ENCODE data around the gene CLCNKA.
"Not testable (repeated sequence)": the region's sequence is repeated elsewhere in the genome, so short reads cannot be mapped to it uniquely, and the experiment has no call there.

The CLCNKA gene

GRCh38 chr1:15997076-15997585, 24.7 kb upstream of the CLCNKA start:
- no peak for DNase-seq (ENCODE audit: extremely low spot score, insufficient read length, low read depth)
- FAIRE-seq = no peak

- DNase-seq (ENCODE audit: extremely low spot score, insufficient read length, low read depth) (no peak), FAIRE-seq (no peak)
Observed at GRCh38 chr1:15997637-15998280, 24.1 kb upstream of the CLCNKA start.

- DNase-seq (ENCODE audit: extremely low spot score, insufficient read length, low read depth) (no peak), FAIRE-seq (no peak)
Observed at GRCh38 chr1:15998929-15999328, 22.9 kb upstream of the CLCNKA start.

- DNase-seq (ENCODE audit: extremely low spot score, insufficient read length, low read depth); FAIRE-seq: not testable (repeated sequence)
Observed at GRCh38 chr1:16001274-16001673, 20.6 kb upstream of the CLCNKA start.

GRCh38 chr1:16005597-16005996, 16.2 kb upstream of the CLCNKA start:
- DNase-seq (ENCODE audit: extremely low spot score, insufficient read length, low read depth) (no peak), FAIRE-seq (no peak)

GRCh38 chr1:16006010-16006409, 15.8 kb upstream of the CLCNKA start:
- no peak for FAIRE-seq

GRCh38 chr1:16006552-16007485, 15.0 kb upstream of the CLCNKA start:
- DNase-seq (ENCODE audit: extremely low spot score, insufficient read length, low read depth) (no peak), FAIRE-seq (peak; percentile 44)

More at GRCh38 chr1:16006010-16006409, 15.8 kb upstream of the CLCNKA start:
- DNase-seq (ENCODE audit: extremely low spot score, insufficient read length, low read depth) = no peak

GRCh38 chr1:16007671-16008341, 14.0 kb upstream of the CLCNKA start:
- FAIRE-seq (no peak), DNase-seq (ENCODE audit: extremely low spot score, insufficient read length, low read depth) (no peak)

- no peak for DNase-seq (ENCODE audit: extremely low spot score, insufficient read length, low read depth)
- peak; percentile 88 for FAIRE-seq
Observed at GRCh38 chr1:16009030-16009460, 12.8 kb upstream of the CLCNKA start.

GRCh38 chr1:16009678-16010077, 12.2 kb upstream of the CLCNKA start:
- FAIRE-seq = no peak
- DNase-seq (ENCODE audit: extremely low spot score, insufficient read length, low read depth) = no peak

GRCh38 chr1:16010837-16011236, 11.0 kb upstream of the CLCNKA start:
- no peak for DNase-seq (ENCODE audit: extremely low spot score, insufficient read length, low read depth)
- FAIRE-seq = no peak

- no peak for DNase-seq (ENCODE audit: extremely low spot score, insufficient read length, low read depth)
Observed at GRCh38 chr1:16011936-16012589, 9.8 kb upstream of the CLCNKA start.

GRCh38 chr1:16012590-16013219, 9.1 kb upstream of the CLCNKA start:
- FAIRE-seq (peak; percentile 56), DNase-seq (ENCODE audit: extremely low spot score, insufficient read length, low read depth) (no peak)

More at GRCh38 chr1:16011936-16012589, 9.8 kb upstream of the CLCNKA start:
- no peak for FAIRE-seq

- FAIRE-seq (no peak), DNase-seq (ENCODE audit: extremely low spot score, insufficient read length, low read depth) (no peak)
Observed at GRCh38 chr1:16013220-16013907, 8.5 kb upstream of the CLCNKA start.

GRCh38 chr1:16013908-16014258, 8.0 kb upstream of the CLCNKA start:
- DNase-seq (ENCODE audit: extremely low spot score, insufficient read length, low read depth) (no peak), FAIRE-seq (no peak)

- DNase-seq (ENCODE audit: extremely low spot score, insufficient read length, low read depth) (no peak), FAIRE-seq (no peak)
Observed at GRCh38 chr1:16014509-16015482, 7.0 kb upstream of the CLCNKA start.

GRCh38 chr1:16015491-16015890, 6.3 kb upstream of the CLCNKA start:
- FAIRE-seq (no peak), DNase-seq (ENCODE audit: extremely low spot score, insufficient read length, low read depth) (no peak)
